Measurements from ENCODE around the gene PLEKHO2. TPM values are rescaled to one million over a fixed set of nuclear protein-coding genes. Genes with fewer than 3 reads are reported as not detected.

PLEKHO2 gene
- total RNA-seq, 2 experiments from 2014 or later = 12.0 to 24.5 TPM

DNA sequence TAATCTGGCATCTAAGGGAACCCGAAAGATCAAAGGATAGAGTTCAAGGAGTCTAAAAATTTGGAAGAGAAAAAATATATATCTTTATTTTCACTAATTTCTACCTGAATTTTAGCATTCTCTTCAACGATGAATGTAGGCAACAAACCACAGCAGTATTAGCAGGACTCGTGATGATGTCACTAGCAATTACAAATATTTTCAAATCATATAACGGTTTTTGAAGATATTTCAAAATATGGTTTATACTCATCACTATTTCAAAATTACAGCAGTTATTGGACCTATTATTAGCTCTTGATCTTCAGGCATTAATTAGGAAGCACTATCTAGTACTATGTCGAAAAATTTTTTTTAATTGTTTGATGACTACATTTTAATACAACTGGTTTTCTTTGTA is 43.0 kb downstream of the PLEKHO2 start:
- intact Hi-C loops (cut with micrococcal nuclease; ENCODE audit: unreplicated experiment) = no loop called here
- BruUV-seq (replicated peaks) = no TSS peak
- ChIA-PET POLR2A (interaction anchor here (0.5 to 1.2 kb wide), 3 partner anchors 10 to 653 kb away, joined by 4 to 5 read pairs (median 5); no protein-coding TSS in a partner anchor), CTCF (ENCODE audit: unreplicated experiment) (no interaction called here)
- Histone ChIP-seq H3K36me3 (ENCODE audit: insufficient read depth, low read length) (no peaks in the 10 kb centered on the region), H3K4me2 (ENCODE audit: low read length) (no peak overlapping the region), H3K9me2 (ENCODE audit: insufficient read depth, low read length) (no peaks in the 10 kb centered on the region), H3K4me1 (ENCODE audit: insufficient read depth, low read length, poor library complexity, severe bottlenecking) (peaks cover 14% of the 10 kb centered on the region), H4K20me1 (ENCODE audit: insufficient read depth, low read length) (no peaks in the 10 kb centered on the region), H3K79me2 (ENCODE audit: insufficient read depth, low read depth, low read length) (no peaks in the 10 kb centered on the region), H2AFZ (ENCODE audit: low read length) (no peak overlapping the region), H3K9me3 (ENCODE audit: low read length) (no peaks in the 10 kb centered on the region), H3K4me3 (ENCODE audit: low read depth, low read length, poor library complexity, severe bottlenecking) (no peak overlapping the region), H3K27ac (ENCODE audit: low read depth, low read length, poor library complexity, severe bottlenecking) (no peak overlapping the region)
- DNase-seq (ENCODE audit: low spot score) = no peak
- no peak for TF ChIP-seq EZH2phosphoT487 (IDR thresholded peaks at IDR 0.05; ENCODE audit: borderline replicate concordance, low read depth, low read length)
- TF ChIP-seq, protein P1, sequence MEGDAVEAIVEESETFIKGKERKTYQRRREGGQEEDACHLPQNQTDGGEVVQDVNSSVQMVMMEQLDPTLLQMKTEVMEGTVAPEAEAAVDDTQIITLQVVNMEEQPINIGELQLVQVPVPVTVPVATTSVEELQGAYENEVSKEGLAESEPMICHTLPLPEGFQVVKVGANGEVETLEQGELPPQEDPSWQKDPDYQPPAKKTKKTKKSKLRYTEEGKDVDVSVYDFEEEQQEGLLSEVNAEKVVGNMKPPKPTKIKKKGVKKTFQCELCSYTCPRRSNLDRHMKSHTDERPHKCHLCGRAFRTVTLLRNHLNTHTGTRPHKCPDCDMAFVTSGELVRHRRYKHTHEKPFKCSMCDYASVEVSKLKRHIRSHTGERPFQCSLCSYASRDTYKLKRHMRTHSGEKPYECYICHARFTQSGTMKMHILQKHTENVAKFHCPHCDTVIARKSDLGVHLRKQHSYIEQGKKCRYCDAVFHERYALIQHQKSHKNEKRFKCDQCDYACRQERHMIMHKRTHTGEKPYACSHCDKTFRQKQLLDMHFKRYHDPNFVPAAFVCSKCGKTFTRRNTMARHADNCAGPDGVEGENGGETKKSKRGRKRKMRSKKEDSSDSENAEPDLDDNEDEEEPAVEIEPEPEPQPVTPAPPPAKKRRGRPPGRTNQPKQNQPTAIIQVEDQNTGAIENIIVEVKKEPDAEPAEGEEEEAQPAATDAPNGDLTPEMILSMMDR (conservative IDR thresholded peaks at IDR 0.05; ENCODE audit: low read length) = no peak

- BruUV-seq (replicated peaks) = no TSS peak
- CTCF ChIA-PET (ENCODE audit: unreplicated experiment) = no interaction called here
Measured at GRCh38 chr15:64888336-64888735, 46.6 kb downstream of the PLEKHO2 start.

DNA sequence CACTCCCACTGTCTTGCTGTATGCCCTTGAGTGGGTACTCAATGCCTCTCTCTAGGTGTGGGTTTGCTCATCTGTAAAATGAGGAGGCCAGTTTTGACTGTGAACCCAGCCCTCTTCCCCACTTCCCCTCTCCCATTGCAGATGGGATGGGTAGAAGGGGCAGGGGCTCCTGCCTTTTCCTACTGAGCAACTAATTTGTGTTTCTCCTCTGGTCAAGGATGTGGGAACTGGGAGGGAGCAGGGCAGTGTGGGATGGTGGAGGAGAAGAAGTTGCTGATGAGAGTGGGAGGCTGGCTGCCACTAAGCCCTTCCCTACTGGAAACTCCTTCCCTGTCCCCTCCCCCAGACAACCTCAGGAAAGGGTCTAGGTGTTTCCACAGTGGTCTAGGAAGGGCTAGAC is 49.8 kb downstream of the PLEKHO2 start:
- no TSS peak for BruUV-seq (replicated peaks)
- ChIA-PET CTCF (ENCODE audit: unreplicated experiment) (no interaction called here), POLR2A (interaction anchor here (0.6 kb wide), 1 partner anchor 52 kb away, joined by 3 read pairs; no protein-coding TSS in a partner anchor)
- no peaks in the 10 kb centered on the region for H3K36me3 ChIP-seq (ENCODE audit: insufficient read depth, low read length)
- intact Hi-C loops (cut with micrococcal nuclease; ENCODE audit: unreplicated experiment) = loop anchor here (5.0 to 10.0 kb wide), 2 partner anchors 406 to 1417 kb away; partner anchors contain the start of gene RNU5A-1
- peak overlapping the region; percentile 57; the same call in 1 of the 2 replicates for H2AFZ ChIP-seq (ENCODE audit: low read length)
- H3K9me2 ChIP-seq (ENCODE audit: insufficient read depth, low read length) = no peaks in the 10 kb centered on the region
- peak overlapping the region; percentile 95 for H3K27ac ChIP-seq (ENCODE audit: low read depth, low read length, poor library complexity, severe bottlenecking)
- H4K20me1 ChIP-seq (ENCODE audit: insufficient read depth, low read length) = no peaks in the 10 kb centered on the region
- no peaks in the 10 kb centered on the region for H3K9me3 ChIP-seq (ENCODE audit: low read length)
- peak overlapping the region; percentile 96 for H3K4me2 ChIP-seq (ENCODE audit: low read length)
- DNase-seq (ENCODE audit: low spot score) = no peak
- H3K4me3 ChIP-seq (ENCODE audit: low read depth, low read length, poor library complexity, severe bottlenecking) = peak overlapping the region; percentile 9
- peaks cover 51% of the 10 kb centered on the region for H3K4me1 ChIP-seq (ENCODE audit: insufficient read depth, low read length, poor library complexity, severe bottlenecking)
- no peaks in the 10 kb centered on the region for H3K79me2 ChIP-seq (ENCODE audit: insufficient read depth, low read depth, low read length)
- TF ChIP-seq, protein P1 (conservative IDR thresholded peaks at IDR 0.05; ENCODE audit: low read length) = no peak
- no peak for TF ChIP-seq EZH2phosphoT487 (IDR thresholded peaks at IDR 0.05; ENCODE audit: borderline replicate concordance, low read depth, low read length)

More at GRCh38 chr15:64888336-64888735, 46.6 kb downstream of the PLEKHO2 start:
- POLR2A ChIA-PET = interaction anchor here (1.5 kb wide), 1 partner anchor 47 kb away, joined by 3 read pairs; no protein-coding TSS in a partner anchor
- Histone ChIP-seq H3K4me1 (ENCODE audit: insufficient read depth, low read length, poor library complexity, severe bottlenecking) (peaks cover 35% of the 10 kb centered on the region), H3K4me3 (ENCODE audit: low read depth, low read length, poor library complexity, severe bottlenecking) (no peak overlapping the region), H3K9me3 (ENCODE audit: low read length) (no peaks in the 10 kb centered on the region), H2AFZ (ENCODE audit: low read length) (no peak overlapping the region), H4K20me1 (ENCODE audit: insufficient read depth, low read length) (no peaks in the 10 kb centered on the region), H3K4me2 (ENCODE audit: low read length) (no peak overlapping the region), H3K27ac (ENCODE audit: low read depth, low read length, poor library complexity, severe bottlenecking) (no peak overlapping the region), H3K9me2 (ENCODE audit: insufficient read depth, low read length) (no peaks in the 10 kb centered on the region), H3K36me3 (ENCODE audit: insufficient read depth, low read length) (no peaks in the 10 kb centered on the region), H3K79me2 (ENCODE audit: insufficient read depth, low read depth, low read length) (no peaks in the 10 kb centered on the region)
- no peak for TF ChIP-seq EZH2phosphoT487 (IDR thresholded peaks at IDR 0.05; ENCODE audit: borderline replicate concordance, low read depth, low read length)
- TF ChIP-seq, protein P1 (conservative IDR thresholded peaks at IDR 0.05; ENCODE audit: low read length) = no peak
- DNase-seq (ENCODE audit: low spot score) = no peak
- intact Hi-C loops (cut with micrococcal nuclease; ENCODE audit: unreplicated experiment) = no loop called here
